Measurements from ENCODE around the gene OR10G4.
"Not testable (repeated sequence)": the region's sequence is repeated elsewhere in the genome, so short reads cannot be mapped to it uniquely, and the experiment has no call there.

The OR10G4 gene, protein sequence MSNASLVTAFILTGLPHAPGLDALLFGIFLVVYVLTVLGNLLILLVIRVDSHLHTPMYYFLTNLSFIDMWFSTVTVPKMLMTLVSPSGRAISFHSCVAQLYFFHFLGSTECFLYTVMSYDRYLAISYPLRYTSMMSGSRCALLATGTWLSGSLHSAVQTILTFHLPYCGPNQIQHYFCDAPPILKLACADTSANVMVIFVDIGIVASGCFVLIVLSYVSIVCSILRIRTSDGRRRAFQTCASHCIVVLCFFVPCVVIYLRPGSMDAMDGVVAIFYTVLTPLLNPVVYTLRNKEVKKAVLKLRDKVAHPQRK

DNA sequence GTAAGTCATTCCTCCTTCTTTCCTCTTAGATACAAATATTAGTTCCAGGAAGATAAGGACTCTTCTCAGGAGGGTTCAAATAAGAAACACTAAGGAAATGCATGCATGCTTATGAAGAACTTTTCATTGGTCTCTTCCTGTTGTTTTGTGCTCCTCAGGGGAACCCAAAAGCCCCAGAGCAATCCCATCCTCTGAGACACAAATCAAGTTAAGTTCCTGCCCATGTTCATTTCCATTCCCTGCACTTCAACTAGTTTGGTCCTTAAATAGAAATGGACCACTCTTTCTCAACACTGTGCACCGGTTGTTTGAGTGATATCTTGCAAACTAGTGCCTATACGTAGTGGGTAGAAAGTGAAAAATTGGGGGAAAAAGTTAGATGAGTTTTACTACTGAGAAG lies at the start of gene OR10G4:
Gene OR10G4 (plus strand): TSS at position 301 of the 400 bp plus-strand sequence. CDS start 2,578 bp downstream, outside the sequence.
- Mint-ChIP-seq H3K27me3 (ENCODE audit: low read depth) (no peaks in the 10 kb centered on the region), H3K4me1 (ENCODE audit: low read depth) (no peaks in the 10 kb centered on the region), H3K27ac (no peak within 1 kb of the TSS)

DNA sequence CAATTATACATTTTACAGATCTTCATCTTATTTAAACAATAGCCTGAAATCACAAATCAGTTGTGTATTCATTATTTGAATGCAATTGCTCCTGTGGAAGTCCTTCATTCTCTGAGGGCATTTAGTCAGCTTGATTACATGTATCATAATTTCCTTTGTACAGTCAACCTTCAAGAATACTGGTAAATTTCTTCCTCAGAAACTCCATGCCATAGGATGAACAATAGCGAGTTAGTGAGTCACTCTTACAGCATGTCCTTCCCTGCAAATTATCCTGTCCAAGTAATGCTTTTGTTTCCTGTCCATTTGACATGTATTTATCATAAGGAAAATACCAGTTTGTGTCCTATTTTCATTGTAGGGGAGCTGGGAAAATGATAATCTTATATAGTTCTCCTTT lies 39.0 kb upstream of the OR10G4 start:
- Mint-ChIP-seq H3K27ac (no peak overlapping the region), H3K4me3 (no peak overlapping the region), H3K27me3 (ENCODE audit: low read depth) (peaks cover 4% of the 10 kb centered on the region), H3K36me3 (ENCODE audit: low read depth) (no peaks in the 10 kb centered on the region), H3K4me1 (ENCODE audit: low read depth) (peaks cover 2% of the 10 kb centered on the region), H3K9me3 (no peaks in the 10 kb centered on the region)

More for the DNA sequence above, at the start of gene OR10G4:
- Mint-ChIP-seq H3K4me3 (no peak within 1 kb of the TSS), H3K9me3 (no peaks in the 10 kb centered on the region), H3K36me3 (ENCODE audit: low read depth) (no peaks in the 10 kb centered on the region)

- peaks cover 4% of the 10 kb centered on the region for H3K27me3 Mint-ChIP-seq (ENCODE audit: low read depth)
- H3K36me3 Mint-ChIP-seq (ENCODE audit: low read depth), result no peaks in the 10 kb centered on the region
- no peak overlapping the region for H3K27ac Mint-ChIP-seq
- H3K4me1 Mint-ChIP-seq (ENCODE audit: low read depth), result peaks cover 2% of the 10 kb centered on the region
- peaks cover under 1% of the 10 kb centered on the region for H3K9me3 Mint-ChIP-seq
- H3K4me3 Mint-ChIP-seq, result no peak overlapping the region
These were observed 35.8 kb upstream of the OR10G4 start for GRCh38 chr11:123976770-123977560.

DNA sequence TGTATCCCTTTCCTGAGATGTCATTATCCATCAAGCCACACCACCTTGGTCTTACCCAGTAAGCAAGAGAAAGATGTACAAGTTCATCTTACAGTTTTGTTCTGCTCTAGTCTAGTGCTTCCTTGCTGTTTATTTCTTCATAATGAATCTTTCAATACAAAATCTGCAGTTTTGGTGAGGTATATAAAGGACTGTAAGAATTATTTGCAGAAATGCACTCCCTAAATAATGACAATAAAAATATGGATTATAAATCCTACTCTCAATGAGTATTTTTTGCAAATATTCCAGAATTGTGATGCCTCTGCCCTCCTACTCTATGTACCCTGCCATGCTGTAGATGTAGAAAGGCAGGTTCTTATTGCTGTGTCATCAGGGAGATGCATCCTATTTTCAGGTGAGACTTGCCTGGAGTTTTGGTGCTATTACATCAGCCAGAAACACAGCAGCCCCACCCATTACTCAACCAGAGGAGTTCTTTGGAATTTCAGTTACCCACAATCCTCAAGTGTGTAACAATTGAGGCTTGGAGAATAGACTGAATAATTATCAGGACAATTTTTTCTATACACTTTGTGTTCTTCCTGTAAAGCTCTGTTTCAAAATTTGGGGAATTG lies 35.0 kb upstream of the OR10G4 start, which contains the start of gene OR10S1:
Gene OR10S1 (minus strand): TSS at position 51 of the 617 bp plus-strand sequence. CDS start 117 bp downstream, outside the sequence.
- H3K4me3 Mint-ChIP-seq, result no peak within 1 kb of the TSS
- peaks cover 2% of the 10 kb centered on the region for H3K4me1 Mint-ChIP-seq (ENCODE audit: low read depth)
- no peaks in the 10 kb centered on the region for H3K36me3 Mint-ChIP-seq (ENCODE audit: low read depth)

GRCh38 chr11:123979311-123979710 lies 33.5 kb upstream of the OR10G4 start:
- Mint-ChIP-seq H3K9me3 (peaks cover 19% of the 10 kb centered on the region), H3K27me3 (ENCODE audit: low read depth) (peaks cover 4% of the 10 kb centered on the region), H3K36me3 (ENCODE audit: low read depth) (no peaks in the 10 kb centered on the region), H3K4me1 (ENCODE audit: low read depth) (peaks cover 2% of the 10 kb centered on the region), H3K27ac (no peak overlapping the region), H3K4me3 (no peak overlapping the region)

More for the DNA sequence above, 35.0 kb upstream of the OR10G4 start, which contains the start of gene OR10S1:
- Mint-ChIP-seq H3K9me3 (peaks cover 9% of the 10 kb centered on the region), H3K27me3 (ENCODE audit: low read depth) (peaks cover 4% of the 10 kb centered on the region), H3K27ac (no peak within 1 kb of the TSS)

DNA sequence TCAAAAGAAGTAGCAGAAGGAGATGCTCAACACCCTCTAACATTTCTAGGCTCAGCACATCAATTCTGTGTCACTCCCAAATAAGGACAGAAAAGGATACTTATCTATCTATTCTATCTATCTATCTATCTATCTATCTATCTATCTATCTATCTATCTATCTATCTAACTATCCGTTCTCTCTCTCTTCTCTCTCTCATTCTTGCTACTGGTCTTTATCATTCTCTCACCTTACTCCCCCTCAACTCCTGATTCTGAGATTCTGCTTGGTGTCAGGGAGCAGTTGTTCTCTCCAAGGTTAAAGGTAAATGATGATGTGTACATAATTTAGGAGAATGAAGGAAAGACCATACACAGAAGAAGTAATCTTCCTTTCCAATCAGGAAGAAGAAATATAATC lies 17.7 kb upstream of the OR10G4 start, which contains the start of gene OR10G6:
Gene OR10G6 (minus strand): TSS at position 43 of the 400 bp plus-strand sequence. CDS start 0 bp downstream, at position 43.
- Mint-ChIP-seq H3K4me1 (ENCODE audit: low read depth) (no peaks in the 10 kb centered on the region), H3K27me3 (ENCODE audit: low read depth) (no peaks in the 10 kb centered on the region), H3K36me3 (ENCODE audit: low read depth) (no peaks in the 10 kb centered on the region), H3K9me3 (no peaks in the 10 kb centered on the region), H3K4me3 (no peak within 1 kb of the TSS), H3K27ac (no peak within 1 kb of the TSS)

- H3K27me3 Mint-ChIP-seq (ENCODE audit: low read depth); H3K9me3 Mint-ChIP-seq; H3K27ac Mint-ChIP-seq; H3K4me1 Mint-ChIP-seq (ENCODE audit: low read depth); H3K4me3 Mint-ChIP-seq; H3K36me3 Mint-ChIP-seq (ENCODE audit: low read depth): not testable (repeated sequence)
These were observed 3.0 kb downstream of the OR10G4 start for GRCh38 chr11:124015837-124016236.

GRCh38 chr11:124026498-124026897 lies 13.7 kb downstream of the OR10G4 start, which contains the start of gene OR10G8:
Gene OR10G8, plus strand, starts transcription at chr11:124026798. Its CDS starts 2,825 bp downstream, at chr11:124029623.
- H3K27ac Mint-ChIP-seq, result no peak within 1 kb of the TSS
- H3K36me3 Mint-ChIP-seq (ENCODE audit: low read depth), result no peaks in the 10 kb centered on the region
- no peak within 1 kb of the TSS for H3K4me3 Mint-ChIP-seq
- no peaks in the 10 kb centered on the region for H3K9me3 Mint-ChIP-seq
- no peaks in the 10 kb centered on the region for H3K27me3 Mint-ChIP-seq (ENCODE audit: low read depth)
- no peaks in the 10 kb centered on the region for H3K4me1 Mint-ChIP-seq (ENCODE audit: low read depth)

- Mint-ChIP-seq H3K27ac (no peak overlapping the region), H3K4me3 (no peak overlapping the region), H3K36me3 (ENCODE audit: low read depth) (no peaks in the 10 kb centered on the region)
These were observed 23.9 kb downstream of the OR10G4 start for GRCh38 chr11:124036666-124037065.

GRCh38 chr11:124039557-124039956 lies 26.8 kb downstream of the OR10G4 start:
- Mint-ChIP-seq H3K4me3 (no peak overlapping the region), H3K36me3 (ENCODE audit: low read depth) (no peaks in the 10 kb centered on the region), H3K27me3 (ENCODE audit: low read depth) (no peaks in the 10 kb centered on the region), H3K27ac (no peak overlapping the region), H3K4me1 (ENCODE audit: low read depth) (no peaks in the 10 kb centered on the region), H3K9me3 (no peaks in the 10 kb centered on the region)

More at GRCh38 chr11:124036666-124037065, 23.9 kb downstream of the OR10G4 start:
- no peaks in the 10 kb centered on the region for H3K4me1 Mint-ChIP-seq (ENCODE audit: low read depth)
- no peaks in the 10 kb centered on the region for H3K9me3 Mint-ChIP-seq
- peaks cover 3% of the 10 kb centered on the region for H3K27me3 Mint-ChIP-seq (ENCODE audit: low read depth)

GRCh38 chr11:124041254-124041653 lies 28.5 kb downstream of the OR10G4 start, which contains the start of gene OR10G7:
Gene OR10G7, minus strand, starts transcription at chr11:124041325. Its CDS starts 2,324 bp downstream, at chr11:124039001.
- no peaks in the 10 kb centered on the region for H3K9me3 Mint-ChIP-seq

GRCh38 chr11:124043420-124043819 lies 30.6 kb downstream of the OR10G4 start:
- no peaks in the 10 kb centered on the region for H3K9me3 Mint-ChIP-seq
- H3K4me3 Mint-ChIP-seq, result no peak overlapping the region

More at GRCh38 chr11:124041254-124041653, 28.5 kb downstream of the OR10G4 start, which contains the start of gene OR10G7:
- Mint-ChIP-seq H3K36me3 (ENCODE audit: low read depth) (no peaks in the 10 kb centered on the region), H3K27me3 (ENCODE audit: low read depth) (no peaks in the 10 kb centered on the region), H3K27ac (no peak within 1 kb of the TSS), H3K4me3 (no peak within 1 kb of the TSS), H3K4me1 (ENCODE audit: low read depth) (no peaks in the 10 kb centered on the region)

GRCh38 chr11:124050748-124051147 lies 38.0 kb downstream of the OR10G4 start:
- Mint-ChIP-seq H3K4me3 (no peak overlapping the region), H3K27ac (no peak overlapping the region), H3K36me3 (ENCODE audit: low read depth) (no peaks in the 10 kb centered on the region), H3K27me3 (ENCODE audit: low read depth) (no peaks in the 10 kb centered on the region), H3K9me3 (no peaks in the 10 kb centered on the region), H3K4me1 (ENCODE audit: low read depth) (no peaks in the 10 kb centered on the region)

More at GRCh38 chr11:124043420-124043819, 30.6 kb downstream of the OR10G4 start:
- Mint-ChIP-seq H3K4me1 (ENCODE audit: low read depth) (no peaks in the 10 kb centered on the region), H3K36me3 (ENCODE audit: low read depth) (no peaks in the 10 kb centered on the region), H3K27me3 (ENCODE audit: low read depth) (no peaks in the 10 kb centered on the region), H3K27ac (no peak overlapping the region)

GRCh38 chr11:124052966-124053365 lies 40.2 kb downstream of the OR10G4 start:
- H3K9me3 Mint-ChIP-seq, result no peaks in the 10 kb centered on the region
- H3K27me3 Mint-ChIP-seq (ENCODE audit: low read depth), result no peaks in the 10 kb centered on the region
- H3K27ac Mint-ChIP-seq, result no peak overlapping the region
- no peaks in the 10 kb centered on the region for H3K36me3 Mint-ChIP-seq (ENCODE audit: low read depth)
- no peaks in the 10 kb centered on the region for H3K4me1 Mint-ChIP-seq (ENCODE audit: low read depth)
- no peak overlapping the region for H3K4me3 Mint-ChIP-seq

All from T-helper 1 cell treated with Interleukin-12 subunit alpha and Interleukin-12 subunit beta and Interleukin-4 antibody, amounts not matched to agents 30 μg/mL and 1 μg/mL, for 36 hours (primary cell).